GM12874 (cell line): ENCODE results near the gene MXD1.

ENCODE experiments used
- TF ChIP-seq, protein P1 (sequence below): IDR thresholded peaks from 2 replicates; pipeline ENCODE4 v1.5.1; 2011; ENCODE audit warnings: low read depth, mild to moderate bottlenecking, control low read depth, low read length, moderate library complexity; ENCODE audit not compliant: insufficient read depth

Gene MXD1

DNA sequence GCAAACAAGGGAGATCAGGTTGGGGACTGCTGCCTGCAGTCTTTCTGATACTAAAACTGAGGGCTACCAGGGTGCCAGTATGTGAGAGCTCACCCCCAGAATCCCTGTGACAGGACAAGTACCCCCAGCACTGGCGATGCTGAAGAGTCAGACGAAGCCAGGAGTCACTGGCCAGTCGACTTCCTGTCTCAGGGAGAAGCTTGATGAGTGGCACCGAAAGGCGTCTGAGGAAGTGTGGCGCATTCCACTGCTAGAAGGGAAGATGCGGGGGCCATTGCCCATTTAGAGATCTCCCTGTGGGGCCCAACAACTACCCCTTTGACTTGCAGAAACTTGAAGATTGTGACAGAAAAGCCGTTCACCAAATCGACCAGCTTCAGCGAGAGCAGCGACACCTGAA is 22.0 kb downstream of the MXD1 start:
- TF ChIP-seq, protein P1, sequence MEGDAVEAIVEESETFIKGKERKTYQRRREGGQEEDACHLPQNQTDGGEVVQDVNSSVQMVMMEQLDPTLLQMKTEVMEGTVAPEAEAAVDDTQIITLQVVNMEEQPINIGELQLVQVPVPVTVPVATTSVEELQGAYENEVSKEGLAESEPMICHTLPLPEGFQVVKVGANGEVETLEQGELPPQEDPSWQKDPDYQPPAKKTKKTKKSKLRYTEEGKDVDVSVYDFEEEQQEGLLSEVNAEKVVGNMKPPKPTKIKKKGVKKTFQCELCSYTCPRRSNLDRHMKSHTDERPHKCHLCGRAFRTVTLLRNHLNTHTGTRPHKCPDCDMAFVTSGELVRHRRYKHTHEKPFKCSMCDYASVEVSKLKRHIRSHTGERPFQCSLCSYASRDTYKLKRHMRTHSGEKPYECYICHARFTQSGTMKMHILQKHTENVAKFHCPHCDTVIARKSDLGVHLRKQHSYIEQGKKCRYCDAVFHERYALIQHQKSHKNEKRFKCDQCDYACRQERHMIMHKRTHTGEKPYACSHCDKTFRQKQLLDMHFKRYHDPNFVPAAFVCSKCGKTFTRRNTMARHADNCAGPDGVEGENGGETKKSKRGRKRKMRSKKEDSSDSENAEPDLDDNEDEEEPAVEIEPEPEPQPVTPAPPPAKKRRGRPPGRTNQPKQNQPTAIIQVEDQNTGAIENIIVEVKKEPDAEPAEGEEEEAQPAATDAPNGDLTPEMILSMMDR = no peak

DNA sequence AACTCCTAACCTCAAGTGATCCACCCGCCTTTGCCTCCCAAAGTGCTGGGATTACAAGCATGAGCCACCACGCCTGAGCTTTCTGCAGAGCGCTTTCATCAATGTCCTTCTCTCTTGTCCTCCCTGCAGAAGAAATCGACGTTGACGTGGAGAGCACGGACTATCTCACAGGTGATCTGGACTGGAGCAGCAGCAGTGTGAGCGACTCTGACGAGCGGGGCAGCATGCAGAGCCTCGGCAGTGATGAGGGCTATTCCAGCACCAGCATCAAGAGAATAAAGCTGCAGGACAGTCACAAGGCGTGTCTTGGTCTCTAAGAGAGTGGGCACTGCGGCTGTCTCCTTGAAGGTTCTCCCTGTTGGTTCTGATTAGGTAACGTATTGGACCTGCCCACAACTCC is 23.1 kb downstream of the MXD1 start:
- TF ChIP-seq, protein P1 = no peak

DNA sequence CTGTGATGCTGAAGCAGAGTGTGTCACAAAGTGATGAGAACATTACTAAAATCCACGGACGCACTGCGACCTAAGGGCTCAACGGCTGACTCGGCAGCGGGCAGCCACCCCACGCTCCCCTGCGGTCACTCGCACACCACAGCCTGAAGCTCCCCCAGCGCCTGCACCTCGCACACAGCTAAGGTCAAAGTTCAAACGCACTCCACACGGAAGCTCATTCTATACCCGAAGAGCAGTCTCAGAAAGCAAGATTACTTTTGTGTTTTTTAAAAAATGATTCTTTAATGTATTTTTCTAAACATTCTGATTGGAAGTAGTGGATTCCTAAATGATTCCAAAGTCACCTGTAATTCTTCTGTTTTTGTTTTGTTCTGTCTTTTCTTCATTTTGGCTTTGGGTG is 24.8 kb downstream of the MXD1 start:
- TF ChIP-seq, protein P1 = no peak

DNA sequence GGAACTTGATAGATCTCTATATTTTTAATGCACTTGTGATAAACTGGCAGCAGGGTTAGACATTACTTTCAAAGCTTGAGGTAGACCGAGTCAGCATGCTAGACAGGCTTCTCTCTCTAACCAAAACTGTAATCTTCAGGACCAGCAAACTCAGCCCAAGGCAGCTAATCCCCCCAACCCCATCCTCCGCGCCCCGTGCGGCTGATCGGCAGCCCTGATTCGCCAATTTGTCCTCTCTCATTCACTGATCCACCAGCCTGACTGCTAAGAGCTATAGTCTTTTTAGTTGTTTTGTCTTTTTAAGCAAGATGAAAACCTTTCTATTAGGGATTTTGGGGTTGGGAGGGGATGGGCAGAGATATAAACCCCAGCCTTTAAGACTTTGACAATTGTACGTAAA is 25.8 kb downstream of the MXD1 start:
- TF ChIP-seq, protein P1 = no peak

DNA sequence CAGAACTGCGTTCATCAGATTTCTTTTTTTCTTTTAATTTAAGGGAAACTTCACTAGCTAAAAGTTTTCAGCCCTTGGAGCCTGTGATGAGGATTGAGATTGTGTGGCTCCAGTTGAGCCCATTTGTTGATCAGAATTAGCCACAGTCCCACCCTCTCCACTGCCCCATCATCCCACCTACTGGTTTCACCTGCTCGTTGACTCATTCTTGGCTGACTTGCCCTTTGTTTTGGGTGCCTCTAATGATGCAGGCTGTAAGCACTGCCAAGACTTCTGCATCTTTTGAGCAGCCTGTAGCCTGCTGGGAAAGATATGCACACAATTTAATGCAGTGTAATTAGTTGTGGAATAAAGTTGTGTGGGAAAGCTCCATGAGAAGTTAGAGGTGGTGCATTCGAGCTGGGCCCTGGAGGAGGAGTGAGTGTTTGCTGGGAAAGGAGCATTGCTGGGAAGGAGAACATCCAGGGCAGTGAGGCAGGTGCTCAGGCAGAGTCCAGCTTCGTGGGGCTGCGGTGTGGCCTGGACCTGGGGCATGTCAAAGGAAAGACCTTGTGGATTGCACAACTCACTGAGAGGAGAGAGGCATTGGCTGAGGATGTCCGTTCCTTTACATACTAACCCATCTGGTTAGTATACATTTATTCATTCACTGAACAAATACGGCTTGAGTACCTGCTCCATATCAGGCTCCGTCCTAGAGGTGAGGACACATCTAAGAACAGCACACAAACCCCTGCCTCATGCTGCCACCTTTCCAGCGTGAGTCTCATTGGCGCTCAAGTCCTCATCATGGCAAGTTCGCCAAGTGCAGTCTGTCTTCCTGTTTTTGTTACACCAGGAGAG is 28.3 kb downstream of the MXD1 start:
- TF ChIP-seq, protein P1 = no peak

DNA sequence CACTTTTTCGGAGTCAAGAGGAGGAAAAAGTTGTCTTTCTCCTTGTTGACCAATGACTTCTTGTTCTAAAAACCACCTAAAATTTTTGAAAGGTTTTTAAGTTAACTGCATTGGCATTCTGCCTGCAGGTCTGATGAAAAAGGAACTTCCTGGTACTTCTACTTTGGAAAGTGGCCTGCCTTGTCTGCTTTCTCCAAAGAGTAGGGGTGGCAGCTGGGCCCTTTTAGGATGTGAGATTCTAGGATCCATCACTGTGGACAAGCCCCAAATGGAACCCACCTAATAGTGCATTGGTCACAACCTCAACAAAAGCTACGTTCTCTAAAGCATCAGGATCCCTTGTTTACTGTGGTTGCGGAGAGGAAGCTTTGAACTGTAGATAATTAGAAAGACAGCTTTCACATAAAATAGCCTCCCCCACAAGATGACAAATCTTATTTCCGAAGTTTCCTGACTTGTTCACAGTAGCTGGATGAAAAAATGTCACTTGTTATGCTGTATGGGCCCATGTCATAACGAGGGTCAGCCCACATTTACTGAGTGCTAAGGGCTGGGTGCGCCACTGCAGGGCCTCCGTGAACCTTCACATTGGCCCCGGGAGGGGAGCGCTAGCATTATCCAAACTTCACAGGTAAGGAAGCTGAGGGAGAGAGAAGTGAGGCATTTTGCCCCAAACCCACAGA is 29.1 kb downstream of the MXD1 start:
- TF ChIP-seq, protein P1 = no peak

DNA sequence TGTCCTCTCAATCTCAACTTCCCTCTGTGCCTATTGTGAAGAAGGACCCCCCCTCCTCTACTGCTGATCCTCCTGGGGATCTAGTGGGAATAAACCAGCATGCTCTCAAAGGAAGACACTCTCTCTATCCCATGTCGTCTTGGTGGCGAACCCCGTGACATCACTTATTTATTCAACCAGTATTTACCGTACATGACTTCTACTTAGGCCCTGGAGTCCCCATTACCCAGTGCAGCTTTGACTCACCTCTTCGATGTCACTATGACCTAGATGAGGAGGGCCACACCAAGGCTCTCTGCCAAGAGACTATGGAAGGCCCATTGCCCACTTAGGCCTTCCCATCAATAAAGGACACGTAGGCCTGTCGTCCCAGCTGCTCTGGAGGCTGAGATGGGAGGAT is 29.8 kb downstream of the MXD1 start:
- TF ChIP-seq, protein P1 = no peak
